BLaER1 (cell line): ENCODE results near the gene LSAMP.

Source experiments
- H3K27ac ChIP-seq: shearing (Covaris generic); formaldehyde crosslinking; 2 replicates; pipeline ENCODE4 v1.8.1; 2022
- H3K27me3 ChIP-seq: shearing (Covaris generic); formaldehyde crosslinking; 2 replicates; pipeline ENCODE4 v1.8.1; 2022
- H3K36me3 ChIP-seq: shearing (Covaris generic); formaldehyde crosslinking; 2 replicates; pipeline ENCODE4 v1.8.1; 2022
- H3K4me1 ChIP-seq: shearing (Covaris generic); formaldehyde crosslinking; 2 replicates; pipeline ENCODE4 v1.8.1; 2022
- H3K4me2 ChIP-seq: shearing (Covaris generic); formaldehyde crosslinking; 2 replicates; pipeline ENCODE4 v1.8.1; 2022
- H3K4me3 ChIP-seq: shearing (Covaris generic); formaldehyde crosslinking; 2 replicates; pipeline ENCODE4 v1.8.1; 2022
- H3K9ac ChIP-seq: shearing (Covaris generic); formaldehyde crosslinking; 2 replicates; pipeline ENCODE4 v1.8.1; 2022
- H3K9me3 ChIP-seq: shearing (Covaris generic); formaldehyde crosslinking; 2 replicates; pipeline ENCODE4 v1.8.1; 2022
- H4K20me1 ChIP-seq: shearing (Covaris generic); formaldehyde crosslinking; 2 replicates; pipeline ENCODE4 v1.8.1; 2022
- Cebpa-rat ChIP-seq: shearing (Covaris generic); IDR thresholded peaks from 2 replicates; pipeline ENCODE4 v1.8.1; 2022

LSAMP gene

GRCh38 chr3:115836944-115837343 is 608.3 kb downstream of the LSAMP start:
- no peaks in the 10 kb centered on the region for H3K9me3 ChIP-seq
- no peaks in the 10 kb centered on the region for H3K36me3 ChIP-seq
- no peaks in the 10 kb centered on the region for H4K20me1 ChIP-seq
- no peaks in the 10 kb centered on the region for H3K4me1 ChIP-seq
- H3K9ac ChIP-seq, result no peak overlapping the region
- H3K27me3 ChIP-seq, result no peaks in the 10 kb centered on the region
- H3K4me3 ChIP-seq, result no peak overlapping the region
- no peak overlapping the region for H3K27ac ChIP-seq
- H3K4me2 ChIP-seq, result no peak overlapping the region
- TF ChIP-seq Cebpa-rat, result no peak

DNA sequence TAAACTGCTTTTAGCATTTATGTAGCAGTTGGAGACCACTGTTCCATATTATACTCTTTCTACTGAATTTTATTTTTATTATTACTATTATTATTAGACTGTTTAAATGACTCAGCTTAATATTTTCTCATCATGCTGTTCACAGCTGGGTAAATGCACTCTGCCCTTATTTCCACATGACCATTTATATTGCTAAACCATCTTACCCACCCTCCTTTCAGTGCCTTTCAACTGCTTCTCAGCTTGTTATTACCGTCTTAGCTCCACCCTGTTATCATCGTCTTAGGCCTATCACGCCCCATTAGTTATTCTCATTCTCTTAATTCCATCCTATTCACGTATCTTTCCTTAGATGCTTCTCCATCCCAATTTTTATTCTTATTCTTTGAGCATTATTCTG is 609.3 kb downstream of the LSAMP start:
- Histone ChIP-seq H3K4me1 (no peaks in the 10 kb centered on the region), H3K27me3 (no peaks in the 10 kb centered on the region), H3K9ac (no peak overlapping the region), H3K36me3 (no peaks in the 10 kb centered on the region), H4K20me1 (no peaks in the 10 kb centered on the region), H3K4me2 (no peak overlapping the region), H3K9me3 (no peaks in the 10 kb centered on the region), H3K27ac (no peak overlapping the region), H3K4me3 (no peak overlapping the region)
- no peak for TF ChIP-seq Cebpa-rat

- Histone ChIP-seq H3K4me1 (no peaks in the 10 kb centered on the region), H3K9ac (no peak overlapping the region)
- TF ChIP-seq Cebpa-rat, result no peak
These were observed 611.2 kb downstream of the LSAMP start for GRCh38 chr3:115834068-115834467.

GRCh38 chr3:115833074-115833473 is 612.2 kb downstream of the LSAMP start:
- H3K4me3 ChIP-seq, result no peak overlapping the region
- H3K4me1 ChIP-seq, result no peaks in the 10 kb centered on the region
- no peaks in the 10 kb centered on the region for H3K27me3 ChIP-seq
- no peak overlapping the region for H3K9ac ChIP-seq
- H3K9me3 ChIP-seq, result no peaks in the 10 kb centered on the region
- no peaks in the 10 kb centered on the region for H3K36me3 ChIP-seq
- no peak for TF ChIP-seq Cebpa-rat
- H3K4me2 ChIP-seq, result no peak overlapping the region
- no peak overlapping the region for H3K27ac ChIP-seq
- no peaks in the 10 kb centered on the region for H4K20me1 ChIP-seq

More at GRCh38 chr3:115834068-115834467, 611.2 kb downstream of the LSAMP start:
- Histone ChIP-seq H3K4me3 (no peak overlapping the region), H4K20me1 (no peaks in the 10 kb centered on the region), H3K36me3 (no peaks in the 10 kb centered on the region), H3K27me3 (no peaks in the 10 kb centered on the region), H3K9me3 (no peaks in the 10 kb centered on the region), H3K4me2 (no peak overlapping the region), H3K27ac (no peak overlapping the region)

GRCh38 chr3:115832265-115832664 is 613.0 kb downstream of the LSAMP start:
- TF ChIP-seq Cebpa-rat, result no peak
- no peaks in the 10 kb centered on the region for H4K20me1 ChIP-seq
- no peaks in the 10 kb centered on the region for H3K27me3 ChIP-seq
- H3K36me3 ChIP-seq, result no peaks in the 10 kb centered on the region
- H3K27ac ChIP-seq, result no peak overlapping the region
- no peaks in the 10 kb centered on the region for H3K9me3 ChIP-seq
- no peak overlapping the region for H3K4me2 ChIP-seq
- no peak overlapping the region for H3K9ac ChIP-seq
- no peak overlapping the region for H3K4me3 ChIP-seq
- no peaks in the 10 kb centered on the region for H3K4me1 ChIP-seq

DNA sequence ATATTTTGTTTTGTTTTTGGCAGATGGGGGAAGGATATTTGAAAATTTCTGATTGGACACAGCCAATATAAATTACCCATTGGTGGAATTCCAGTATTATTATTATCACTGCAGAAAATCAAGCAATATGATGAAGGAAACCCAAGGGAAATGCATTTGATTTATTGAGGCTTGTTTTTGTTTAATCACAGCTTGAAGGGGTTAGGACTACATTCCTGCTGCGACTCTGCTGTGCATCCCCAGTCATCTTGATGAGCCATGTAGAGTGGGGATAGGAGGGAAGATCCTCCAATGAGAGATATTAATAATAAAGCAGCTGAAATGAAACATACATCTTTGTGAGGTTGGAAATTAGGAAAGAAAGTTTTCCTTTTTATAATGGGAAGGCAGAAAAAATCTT is 613.4 kb downstream of the LSAMP start:
- no peaks in the 10 kb centered on the region for H3K27me3 ChIP-seq
- no peaks in the 10 kb centered on the region for H3K9me3 ChIP-seq
- no peak for TF ChIP-seq Cebpa-rat
- no peaks in the 10 kb centered on the region for H3K36me3 ChIP-seq
- no peak overlapping the region for H3K9ac ChIP-seq
- no peak overlapping the region for H3K4me2 ChIP-seq
- H3K27ac ChIP-seq, result no peak overlapping the region
- no peaks in the 10 kb centered on the region for H3K4me1 ChIP-seq
- H3K4me3 ChIP-seq, result no peak overlapping the region
- no peaks in the 10 kb centered on the region for H4K20me1 ChIP-seq

- no peak overlapping the region for H3K4me3 ChIP-seq
- no peaks in the 10 kb centered on the region for H3K9me3 ChIP-seq
- no peak overlapping the region for H3K9ac ChIP-seq
- H3K36me3 ChIP-seq, result no peaks in the 10 kb centered on the region
- H3K27me3 ChIP-seq, result no peaks in the 10 kb centered on the region
- TF ChIP-seq Cebpa-rat, result no peak
- no peak overlapping the region for H3K4me2 ChIP-seq
- H3K27ac ChIP-seq, result no peak overlapping the region
- H3K4me1 ChIP-seq, result no peaks in the 10 kb centered on the region
- H4K20me1 ChIP-seq, result no peaks in the 10 kb centered on the region
These were observed 614.4 kb downstream of the LSAMP start for GRCh38 chr3:115830764-115831395.

DNA sequence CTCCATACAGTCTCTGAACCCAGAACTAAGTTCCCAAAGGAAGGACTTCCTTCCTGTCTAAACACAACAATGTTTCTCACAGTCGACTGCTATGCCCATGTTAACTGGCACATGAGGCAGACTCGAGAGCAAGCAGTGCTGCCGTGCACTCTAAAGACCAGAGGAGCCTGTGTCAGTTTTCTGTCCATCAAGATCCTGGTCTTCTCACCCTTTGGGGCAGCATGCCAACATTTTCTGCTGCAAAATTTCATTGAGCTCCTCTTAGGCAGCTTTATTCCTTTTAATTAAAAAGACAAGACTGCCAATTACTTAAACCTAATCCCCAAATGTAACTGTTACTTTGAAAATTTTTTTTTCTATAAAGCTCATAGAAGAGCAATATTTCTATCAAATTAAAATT is 616.9 kb downstream of the LSAMP start:
- Histone ChIP-seq H3K4me2 (no peak overlapping the region), H3K4me1 (no peaks in the 10 kb centered on the region), H3K27ac (no peak overlapping the region), H3K27me3 (no peaks in the 10 kb centered on the region), H4K20me1 (no peaks in the 10 kb centered on the region), H3K9ac (no peak overlapping the region), H3K36me3 (no peaks in the 10 kb centered on the region), H3K9me3 (no peaks in the 10 kb centered on the region), H3K4me3 (no peak overlapping the region)
- no peak for TF ChIP-seq Cebpa-rat

GRCh38 chr3:115827495-115827894 is 617.8 kb downstream of the LSAMP start:
- Histone ChIP-seq H3K4me2 (no peak overlapping the region), H3K9ac (no peak overlapping the region), H3K36me3 (no peaks in the 10 kb centered on the region), H3K27ac (no peak overlapping the region), H3K4me3 (no peak overlapping the region), H3K9me3 (no peaks in the 10 kb centered on the region), H3K4me1 (no peaks in the 10 kb centered on the region), H4K20me1 (no peaks in the 10 kb centered on the region), H3K27me3 (no peaks in the 10 kb centered on the region)
- TF ChIP-seq Cebpa-rat, result no peak

DNA sequence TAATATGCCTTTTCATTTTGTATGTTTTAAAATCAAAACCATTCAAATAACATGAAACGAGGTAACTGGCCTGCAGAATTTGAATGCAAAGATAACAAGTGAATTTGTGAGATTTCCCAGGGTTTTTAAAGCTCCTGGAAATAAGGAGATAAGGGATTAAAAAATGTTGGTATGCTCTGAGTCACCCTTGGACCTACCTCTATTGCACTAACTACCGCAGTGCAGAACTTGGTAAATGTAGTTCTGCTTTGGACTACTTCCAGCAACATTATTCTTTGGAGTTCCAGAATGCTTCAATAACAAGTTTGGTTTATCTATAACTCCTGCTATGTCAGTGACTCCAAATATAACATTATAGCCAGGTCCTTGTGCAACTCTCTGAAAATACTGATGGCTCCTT is 620.2 kb downstream of the LSAMP start:
- no peaks in the 10 kb centered on the region for H4K20me1 ChIP-seq
- H3K27me3 ChIP-seq, result no peaks in the 10 kb centered on the region
- no peak overlapping the region for H3K27ac ChIP-seq
- H3K9me3 ChIP-seq, result no peaks in the 10 kb centered on the region
- no peak overlapping the region for H3K4me2 ChIP-seq
- no peak for TF ChIP-seq Cebpa-rat
- H3K4me1 ChIP-seq, result no peaks in the 10 kb centered on the region
- H3K4me3 ChIP-seq, result no peak overlapping the region
- no peaks in the 10 kb centered on the region for H3K36me3 ChIP-seq
- H3K9ac ChIP-seq, result no peak overlapping the region

GRCh38 chr3:115823083-115823482 is 622.2 kb downstream of the LSAMP start:
- no peak for TF ChIP-seq Cebpa-rat
- Histone ChIP-seq H3K27ac (no peak overlapping the region), H3K36me3 (no peaks in the 10 kb centered on the region), H3K4me1 (no peaks in the 10 kb centered on the region), H4K20me1 (no peaks in the 10 kb centered on the region), H3K9ac (no peak overlapping the region), H3K4me2 (no peak overlapping the region), H3K27me3 (no peaks in the 10 kb centered on the region), H3K4me3 (no peak overlapping the region), H3K9me3 (no peaks in the 10 kb centered on the region)
